K562 (cell line): Measurements from ENCODE around the gene HS2ST1. TPM values are rescaled to one million over a fixed set of nuclear protein-coding genes. Genes with fewer than 3 reads are reported as not detected.

Experiments used
- ATAC-seq: fragments of 200-7000 bp; cut with Tn5 transposase; 3 replicates; pipeline ENCODE4 v1.9.1; 2020; ENCODE audit warnings: moderate library complexity
- BruUV-seq: library from RNA; stranded (reverse); fragments of 400-500 nt; replicated peaks from 2 replicates; lab custom pipeline; 2021; lab: Mats Ljungman, UMichigan
- CTCF ChIA-PET: fragments of 300-600 bp; formaldehyde crosslinking; extraction: SDS; loops from one replicate; lab custom pipeline; 2021; ENCODE audit warnings: low intra/inter-chr PET ratio; lab: Yijun Ruan, JAX
- POLR2A ChIA-PET: fragments of 300-600, 350-650 bp; sonication (Branson Sonifier 250); formaldehyde crosslinking; extraction: SDS; loops from one replicate; lab custom pipeline; 2021; ENCODE audit warnings: antibody characterized with exemption, inconsistent platforms; lab: Yijun Ruan, JAX
- DNase-seq, 4 experiments: peaks; one replicate each; pipeline versions ENCODE4 v3.0.0 to v3.0.0-alpha.2; 2011 to 2018; ENCODE audit warnings: low spot score in 3 of 4, mixed read lengths in 3 of 4; ENCODE audit errors: extremely low read depth in 1 of 4
- FAIRE-seq: peaks from 2 replicates; lab custom pipeline; 2011; peaks lifted over from hg19 to GRCh38; lab: Jason Lieb, UNC
- H2AFZ ChIP-seq: 2 replicates; pipeline ENCODE4 v1.6.0; 2011; ENCODE audit warnings: low read depth, low read length, control low read depth, inconsistent platforms
- H3K27ac ChIP-seq: fragments of 200-600 bp; 3 replicates; pipeline ENCODE4 v1.8.0; 2011; ENCODE audit warnings: low read depth, mild to moderate bottlenecking, control low read depth, inconsistent platforms, low read length, moderate library complexity, mixed read lengths; ENCODE audit errors: extremely low read depth
- H3K27me3 ChIP-seq, 2 experiments: fragments of 300-600 bp in 1 of 2; 2 replicates in 1 of 2; 3 replicates in 1 of 2; pipeline versions ENCODE4 v1.6.0 to v1.8.0; 2011; ENCODE audit warnings: inconsistent platforms in 2 of 2, low read length in 2 of 2, mild to moderate bottlenecking in 1 of 2, mixed read lengths in 1 of 2, moderate library complexity in 1 of 2; ENCODE audit not compliant: control insufficient read depth in 2 of 2, insufficient read depth in 2 of 2
- H3K36me3 ChIP-seq: fragments of 300-600 bp; 3 replicates; pipeline ENCODE4 v1.8.0; 2011; ENCODE audit warnings: mild to moderate bottlenecking, low read length, inconsistent platforms; ENCODE audit not compliant: control insufficient read depth, insufficient read depth
- H3K4me1 ChIP-seq, 2 experiments: fragments of 200-600 bp in 1 of 2; replicated peaks in 1 of 2; 2 replicates in 1 of 2; 3 replicates in 1 of 2; pipeline versions ENCODE4 v1.5.1 to v1.8.0; 2011; ENCODE audit warnings: inconsistent platforms in 2 of 2, low read length in 2 of 2, mild to moderate bottlenecking in 1 of 2, mixed read lengths in 1 of 2, moderate library complexity in 1 of 2; ENCODE audit not compliant: control insufficient read depth in 2 of 2, insufficient read depth in 2 of 2
- H3K4me2 ChIP-seq: 2 replicates; pipeline ENCODE4 v1.6.1; 2011; ENCODE audit warnings: low read length, control low read depth, inconsistent platforms, mixed read lengths; ENCODE audit not compliant: insufficient read depth
- H3K4me3 ChIP-seq: fragments of 200-600 bp; sonication (generic), shearing (Covaris generic); 2 replicates; pipeline ENCODE4 v1.5.1; 2016; ENCODE audit warnings: control low read depth, inconsistent platforms
- H3K79me2 ChIP-seq: fragments of 200-600 bp; 3 replicates; pipeline ENCODE4 v1.8.0; 2011; ENCODE audit warnings: low read length, inconsistent platforms; ENCODE audit not compliant: control insufficient read depth, insufficient read depth
- H3K9ac ChIP-seq, 2 experiments: 2 replicates each; pipeline versions ENCODE4 v1.6.0 to v1.6.1; 2011; ENCODE audit warnings: low read depth in 2 of 2, low read length in 2 of 2, control low read depth in 1 of 2, inconsistent platforms in 1 of 2, mild to moderate bottlenecking in 1 of 2, mixed read lengths in 1 of 2; ENCODE audit not compliant: insufficient read depth in 1 of 2
- H3K9me1 ChIP-seq: one replicate; pipeline ENCODE4 v1.6.0; 2011; ENCODE audit warnings: inconsistent platforms, mild to moderate bottlenecking, low read length, moderate library complexity; ENCODE audit not compliant: control insufficient read depth, insufficient read depth
- H3K9me3 ChIP-seq: replicated peaks from 2 replicates; pipeline ENCODE4 v1.5.1; 2011; ENCODE audit warnings: low read depth, low read length, inconsistent platforms; ENCODE audit not compliant: control insufficient read depth, insufficient read depth
- H4K20me1 ChIP-seq: replicated peaks from 2 replicates; pipeline ENCODE4 v1.6.1; 2011; ENCODE audit warnings: low read length, inconsistent platforms, mixed read lengths; ENCODE audit not compliant: control insufficient read depth, insufficient read depth
- BRF1 ChIP-seq: IDR thresholded peaks from 3 replicates; pipeline ENCODE4 v1.6.1; 2011; ENCODE audit warnings: borderline replicate concordance, mild to moderate bottlenecking; ENCODE audit not compliant: insufficient read length; ENCODE audit errors: extremely low read depth
- CHAMP1 ChIP-seq: fragments of 450-650 bp; IDR thresholded peaks from 2 replicates; pipeline ENCODE4 v1.6.1; 2016; ENCODE audit warnings: mild to moderate bottlenecking
- CSDE1 ChIP-seq, 2 experiments: fragments of 450-650 bp; IDR thresholded peaks; 2 replicates each; pipeline ENCODE4 v1.6.1; 2016; ENCODE audit warnings: mild to moderate bottlenecking in 1 of 2
- CTBP1 ChIP-seq: fragments of 450-650 bp; IDR thresholded peaks from 2 replicates; pipeline ENCODE4 v1.6.1; 2016; ENCODE audit warnings: borderline replicate concordance
- MCM5 ChIP-seq: fragments of 450-650 bp; IDR thresholded peaks from 2 replicates; pipeline ENCODE4 v1.6.1; 2016; ENCODE audit warnings: low read depth
- MLX ChIP-seq, 2 experiments: fragments of 450-650 bp in 1 of 2; sonication (generic) in 1 of 2; formaldehyde crosslinking; conservative IDR thresholded peaks; 2 replicates each; pipeline versions ENCODE4 v1.4.0 to v1.8.1; 2020 to 2022; ENCODE audit warnings: mild to moderate bottlenecking in 1 of 2, missing genetic modification reagents in 1 of 2
- MTA2 ChIP-seq: fragments of 450-650 bp; IDR thresholded peaks from 2 replicates; pipeline ENCODE4 v1.6.1; 2016; ENCODE audit warnings: low read depth
- MYNN ChIP-seq, 2 experiments: sonication (generic); formaldehyde crosslinking in 1 of 2; IDR thresholded peaks; 2 replicates each; pipeline versions ENCODE4 v1.5.0 to v1.6.1; 2016 to 2020; ENCODE audit warnings: antibody characterized with exemption in 1 of 2, missing genetic modification reagents in 1 of 2
- SMARCC2 ChIP-seq: fragments of 450-650 bp; IDR thresholded peaks from 2 replicates; pipeline ENCODE4 v1.6.1; 2017; ENCODE audit warnings: antibody characterized with exemption, moderate library complexity, mild to moderate bottlenecking, low read depth
- SMARCE1 ChIP-seq: fragments of 450-650 bp; IDR thresholded peaks from 2 replicates; pipeline ENCODE4 v1.7.1; 2016; ENCODE audit warnings: mild to moderate bottlenecking
- SMC3 ChIP-seq: conservative IDR thresholded peaks from 2 replicates; pipeline ENCODE4 v1.6.1; 2011; ENCODE audit warnings: low read depth, low read length, improper control_type of control experiment; ENCODE audit not compliant: insufficient read depth
- TEAD4 ChIP-seq, 2 experiments: sonication (generic) in 1 of 2; formaldehyde crosslinking in 1 of 2; IDR thresholded peaks; 2 replicates each; pipeline versions ENCODE4 v1.6.1 to v1.8.0; 2012 to 2022; ENCODE audit warnings: borderline replicate concordance in 1 of 2, inconsistent platforms in 1 of 2, low read length in 1 of 2, mild to moderate bottlenecking in 1 of 2, missing genetic modification reagents in 1 of 2
- USF1 ChIP-seq: sonication (generic); formaldehyde crosslinking; IDR thresholded peaks from 2 replicates; pipeline ENCODE4 v1.9.0; 2022; ENCODE audit warnings: mild to moderate bottlenecking, missing genetic modification reagents
- ZNF551 ChIP-seq: fragments of 250-450 bp; sonication (Bioruptor Pico); IDR thresholded peaks from 2 replicates; pipeline ENCODE4 v1.5.0; 2021; ENCODE audit warnings: mild to moderate bottlenecking, moderate library complexity
- ZNF740 ChIP-seq, 3 experiments: fragments of 200-800 bp in 1 of 3; sonication (Bioruptor generic) in 1 of 3; sonication (generic) in 1 of 3; formaldehyde crosslinking in 1 of 3; IDR thresholded peaks; 2 replicates each; pipeline versions ENCODE4 v1.6.1 to v1.8.0; 2016 to 2022; ENCODE audit warnings: mild to moderate bottlenecking in 2 of 3, missing compliant biosample characterization in 2 of 3, missing genetic modification characterization in 2 of 3, missing genetic modification reagents in 1 of 3
- WGBS: fragments of 100-300 bp; shearing (Covaris generic); methylation state at CpG from one replicate; pipeline ENCODE4 v1.1.6; 2016; ENCODE audit warnings: low coverage, mixed read lengths; ENCODE audit not compliant: insufficient coverage; ENCODE audit errors: missing lambda C conversion rate; 5-methylcytosine and 5-hydroxymethylcytosine counted together
- in situ Hi-C: fragments of 300-500 bp; cut with MboI; formaldehyde crosslinking; loops from 4 replicates; pipeline ENCODE4 v1.15.0; 2018; ENCODE audit warnings: inconsistent platforms, mixed read lengths
- intact Hi-C: fragments of 100-400 bp; cut with micrococcal nuclease; formaldehyde crosslinking; loops from 2 replicates; pipeline ENCODE4 v1.14.2; 2022
- polyA plus RNA-seq, 8 experiments: library from polyadenylated mRNA; depleted of rRNA in 4 of 8; stranded (reverse) in 5 of 8; unstranded in 3 of 8; fragments of >200 nt; fragmentation: Nextera tagmentation in 2 of 8; fragmentation: Illumina TruSeq in 1 of 8; extraction: Ambion mirVana in 2 of 8; extraction: Trizol in 1 of 8; gene quantifications; 2 replicates each; pipeline versions ENCODE4 v1.2.1 to v1.2.3, GENCODE V29; 2011 to 2014; ENCODE audit warnings: inconsistent platforms in 1 of 8, missing spikeins in 1 of 8
- total RNA-seq, 7 experiments: library from RNA; depleted of rRNA in 6 of 7; stranded (reverse); fragments of >200 nt in 6 of 7; fragmentation: Illumina TruSeq in 2 of 7; extraction: Trizol in 2 of 7; gene quantifications; 2 replicates each; pipeline versions ENCODE4 v1.2.1 to v1.2.3, GENCODE V29; 2011 to 2021; ENCODE audit warnings: low replicate concordance in 1 of 7

Gene HS2ST1
- total and polyA plus RNA-seq, 9 of the 15 experiments (the other 6 are each of a cell fraction or from before 2014, with no cell fraction given): 7.7 to 43.3 (median 25.8) TPM

GRCh38 chr1:86991549-86992186 lies 77.2 kb downstream of the HS2ST1 start:
- 3% methylated on average over 6 of the region's 6 CpGs for WGBS
- ChIA-PET CTCF (no interaction called here), POLR2A (interaction anchor here (1.3 to 1.9 kb wide), 3 partner anchors 9 to 78 kb away, joined by 3 to 5 read pairs (median 4); partner anchors contain the start of genes HS2ST1 and SELENOF)
- intact Hi-C loops (no loop called here), in situ Hi-C loops (no loop called here)
- Histone ChIP-seq H2AFZ (peak overlapping the region; percentile 41), H3K4me1 (peaks cover 13 to 49% of the 10 kb centered on the region in 2 experiments; a peak in 4 of 5 replicates), H3K79me2 (peaks cover 62% of the 10 kb centered on the region), H3K4me2 (peak overlapping the region; percentile 73), H3K9me1 (no peaks in the 10 kb centered on the region), H3K9me3 (no peaks in the 10 kb centered on the region), H4K20me1 (no peaks in the 10 kb centered on the region), H3K27me3 (no peaks in the 10 kb centered on the region), H3K4me3 (0 out of 2 replicates have a peak overlapping the region, but pooled peaks have one; percentile 12), H3K36me3 (no peaks in the 10 kb centered on the region), H3K9ac (peak overlapping the region; percentile 42 to 77; a peak in 3 of 4 replicates), H3K27ac (peak overlapping the region; percentile 77)
- FAIRE-seq (peak; percentile 40), ATAC-seq (peak; percentile 78), DNase-seq (peak in 2 of 4 experiments; percentile 28 to 85)
- no TSS peak for BruUV-seq
- TF ChIP-seq MCM5: no peak
- TF ChIP-seq CSDE1 (IDR thresholded peaks at IDR 0.05): no peak
- TF ChIP-seq CTBP1: peak; percentile 8; the same call in 1 of the 2 replicates
- TF ChIP-seq MTA2: 0 out of 2 replicates have a peak, but pooled peaks have one; percentile 19
- no peak for TF ChIP-seq MLX (CRISPR knock-in tag; conservative IDR thresholded peaks at IDR 0.05)
- peak; percentile 53; the same call in 1 of the 2 replicates for TF ChIP-seq MYNN (IDR thresholded peaks at IDR 0.05)
- no peak for TF ChIP-seq MYNN (CRISPR knock-in tag; IDR thresholded peaks at IDR 0.05)
- no peak for TF ChIP-seq ZNF551 (CRISPR knock-in tag)
- peak; percentile 81 for TF ChIP-seq TEAD4 (IDR thresholded peaks at IDR 0.05; ENCODE audit: low read length)
- TF ChIP-seq TEAD4 (CRISPR knock-in tag; IDR thresholded peaks at IDR 0.05; ENCODE audit: borderline replicate concordance): no peak
- 0 out of 2 replicates have a peak, but pooled peaks have one; percentile 30 for TF ChIP-seq CHAMP1
- no peak for TF ChIP-seq BRF1
- no peak for TF ChIP-seq USF1 (CRISPR knock-in tag)
- TF ChIP-seq ZNF740 (CRISPR knock-in tag; IDR thresholded peaks at IDR 0.05): no peak
- TF ChIP-seq ZNF740 (tag; IDR thresholded peaks at IDR 0.05): no peak
- peak; percentile 65; the same call in 1 of the 2 replicates for TF ChIP-seq SMARCC2
- TF ChIP-seq SMC3: no peak
- peak; percentile 53; the same call in 1 of the 2 replicates for TF ChIP-seq SMARCE1
